GM23338 (cell line): ENCODE measurements around the gene SLC38A9. TPM values are rescaled to one million over a fixed set of nuclear protein-coding genes. Genes with fewer than 3 reads are reported as not detected.

Source experiments
- ATAC-seq: fragments of 200-7000 bp; cut with Tn5 transposase; 3 replicates; pipeline ENCODE4 v1.9.1; 2020
- DNase-seq: peaks from one replicate; pipeline ENCODE4 v3.0.0-alpha.2; 2015; ENCODE audit warnings: low spot score
- H2AFZ ChIP-seq: fragments of 200-600 bp; sonication (generic); 2 replicates; pipeline ENCODE4 v1.8.0; 2016; ENCODE audit warnings: antibody characterized with exemption, mild to moderate bottlenecking, moderate library complexity
- H3F3A ChIP-seq: fragments of 200-600 bp; sonication (generic); replicated peaks from 2 replicates; pipeline ENCODE4 v1.8.0; 2017; ENCODE audit warnings: antibody characterized with exemption, mixed run types, low read depth
- H3K27ac ChIP-seq: fragments of 200-600 bp; sonication (generic); 2 replicates; pipeline ENCODE4 v1.6.1; 2016; ENCODE audit warnings: low read depth
- H3K27me3 ChIP-seq: fragments of 200-600 bp; sonication (generic); 2 replicates; pipeline ENCODE4 v1.8.0; 2016; ENCODE audit warnings: mild to moderate bottlenecking, mixed run types, moderate library complexity; ENCODE audit not compliant: insufficient read depth
- H3K36me3 ChIP-seq: fragments of 200-600 bp; sonication (generic); 2 replicates; pipeline ENCODE4 v1.8.0; 2016; ENCODE audit warnings: mild to moderate bottlenecking; ENCODE audit not compliant: insufficient read depth
- H3K4me1 ChIP-seq: fragments of 200-600 bp; sonication (generic); 2 replicates; pipeline ENCODE4 v1.8.0; 2016; ENCODE audit warnings: mild to moderate bottlenecking, moderate library complexity; ENCODE audit not compliant: insufficient read depth
- H3K4me2 ChIP-seq: fragments of 200-600 bp; sonication (generic); 2 replicates; pipeline ENCODE4 v1.7.1; 2017; ENCODE audit warnings: mixed run types
- H3K4me3 ChIP-seq: fragments of 200-600 bp; sonication (generic); 2 replicates; pipeline ENCODE4 v1.6.1; 2016; ENCODE audit warnings: mixed run types
- H3K79me2 ChIP-seq: fragments of 200-600 bp; sonication (generic); replicated peaks from 2 replicates; pipeline ENCODE4 v1.8.0; 2017; ENCODE audit warnings: mild to moderate bottlenecking; ENCODE audit not compliant: insufficient read depth
- H3K9me2 ChIP-seq: fragments of 200-600 bp; sonication (generic); 2 replicates; pipeline ENCODE4 v1.8.0; 2017; ENCODE audit not compliant: insufficient read depth
- H4K20me1 ChIP-seq: fragments of 200-600 bp; sonication (generic); replicated peaks from 2 replicates; pipeline ENCODE4 v1.8.0; 2017; ENCODE audit warnings: mild to moderate bottlenecking; ENCODE audit not compliant: insufficient read depth
- H3K27ac Mint-ChIP-seq: 2 replicates; pipeline ENCODE4 v1.8.0; 2020; ENCODE audit warnings: inconsistent platforms, mild to moderate bottlenecking, moderate library complexity, mixed read lengths
- H3K27me3 Mint-ChIP-seq: 3 replicates; pipeline ENCODE4 v1.8.0; 2022; ENCODE audit warnings: low read depth, mild to moderate bottlenecking, moderate library complexity, mixed read lengths, inconsistent platforms; ENCODE audit not compliant: insufficient read depth, poor library complexity
- H3K36me3 Mint-ChIP-seq: 3 replicates; pipeline ENCODE4 v1.8.0; 2021; ENCODE audit warnings: low read depth, mild to moderate bottlenecking, inconsistent platforms, moderate library complexity, mixed read lengths
- H3K4me1 Mint-ChIP-seq: 3 replicates; pipeline ENCODE4 v1.8.0; 2020; ENCODE audit warnings: mild to moderate bottlenecking, inconsistent platforms, mixed read lengths
- H3K4me3 Mint-ChIP-seq: 3 replicates; pipeline ENCODE4 v1.8.0; 2021; ENCODE audit warnings: moderate library complexity, mild to moderate bottlenecking, inconsistent platforms, mixed read lengths
- H3K9me3 Mint-ChIP-seq: 3 replicates; pipeline ENCODE4 v1.8.0; 2020; ENCODE audit warnings: moderate library complexity, mild to moderate bottlenecking, inconsistent platforms, mixed read lengths
- CREB1 ChIP-seq: fragments of 250-450 bp; sonication (Bioruptor Pico); IDR thresholded peaks from 2 replicates; pipeline ENCODE4 v1.5.0; 2020; ENCODE audit warnings: low read depth, mild to moderate bottlenecking, moderate library complexity
- EZH2 ChIP-seq: fragments of 200-600 bp; sonication (generic); IDR thresholded peaks from one replicate; pipeline ENCODE4 v1.8.0; 2017; ENCODE audit warnings: antibody characterized with exemption, mild to moderate bottlenecking, low read depth; ENCODE audit not compliant: unreplicated experiment
- EZH2phosphoT487 ChIP-seq: fragments of 200-600 bp; sonication (generic); IDR thresholded peaks from one replicate; pipeline ENCODE4 v1.8.1; 2018; ENCODE audit warnings: antibody characterized with exemption; ENCODE audit not compliant: unreplicated experiment
- JUNB ChIP-seq: IDR thresholded peaks from one replicate; pipeline ENCODE4 v1.6.1; 2016; ENCODE audit warnings: antibody characterized with exemption; ENCODE audit not compliant: unreplicated experiment
- NANOG ChIP-seq: IDR thresholded peaks from 2 replicates; pipeline ENCODE4 v1.6.1; 2016; ENCODE audit warnings: antibody characterized with exemption, borderline replicate concordance
- POLR2AphosphoS5 ChIP-seq: IDR thresholded peaks from 2 replicates; pipeline ENCODE4 v1.6.1; 2016; ENCODE audit warnings: antibody characterized with exemption, low read depth
- STAT1 ChIP-seq: IDR thresholded peaks from one replicate; pipeline ENCODE4 v1.6.1; 2016; ENCODE audit warnings: antibody characterized with exemption; ENCODE audit not compliant: unreplicated experiment
- ZNF114 ChIP-seq: fragments of 250-450 bp; sonication (Bioruptor Pico); IDR thresholded peaks from 2 replicates; pipeline ENCODE4 v1.5.0; 2020; ENCODE audit warnings: mild to moderate bottlenecking, moderate library complexity
- ZNF331 ChIP-seq: fragments of 250-450 bp; sonication (Bioruptor Pico); IDR thresholded peaks from 2 replicates; pipeline ENCODE4 v1.5.0; 2020; ENCODE audit warnings: low read depth, mild to moderate bottlenecking, moderate library complexity
- polyA plus RNA-seq: library from polyadenylated mRNA; unstranded; fragments of >200 nt; fragmentation: Nextera tagmentation; extraction: Ambion mirVana; gene quantifications from 2 replicates; pipeline ENCODE4 v1.2.1, GENCODE V29; 2016
- total RNA-seq: library from RNA; depleted of rRNA; stranded (reverse); fragments of >200 nt; shearing (Covaris generic); gene quantifications from 2 replicates; pipeline ENCODE4 v1.2.3, GENCODE V29; 2014
- TF ChIP-seq, protein P1 (sequence below): IDR thresholded peaks from one replicate; pipeline ENCODE4 v1.6.1; 2018; ENCODE audit warnings: antibody characterized with exemption; ENCODE audit not compliant: unreplicated experiment
- TF ChIP-seq, protein P2 (sequence below), 2 experiments: fragments of 200-600 bp in 1 of 2; sonication (generic) in 1 of 2; conservative IDR thresholded peaks; 2 replicates each; pipeline versions ENCODE4 v1.5.1 to v1.6.1; 2016 to 2017; ENCODE audit warnings: antibody characterized with exemption in 2 of 2, low read depth in 2 of 2, mild to moderate bottlenecking in 2 of 2, moderate library complexity in 1 of 2
- TF ChIP-seq, protein P3 (sequence below): IDR thresholded peaks from 2 replicates; pipeline ENCODE4 v1.6.1; 2016; ENCODE audit warnings: antibody characterized with exemption
- TF ChIP-seq, protein P4 (sequence below): fragments of 250-450 bp; sonication (Bioruptor Pico); IDR thresholded peaks from 2 replicates; pipeline ENCODE4 v1.5.0; 2020; ENCODE audit warnings: mild to moderate bottlenecking, moderate library complexity

Gene SLC38A9
- total and polyA plus RNA-seq, 2 experiments from 2014 or later = 30.8 to 64.8 TPM

DNA sequence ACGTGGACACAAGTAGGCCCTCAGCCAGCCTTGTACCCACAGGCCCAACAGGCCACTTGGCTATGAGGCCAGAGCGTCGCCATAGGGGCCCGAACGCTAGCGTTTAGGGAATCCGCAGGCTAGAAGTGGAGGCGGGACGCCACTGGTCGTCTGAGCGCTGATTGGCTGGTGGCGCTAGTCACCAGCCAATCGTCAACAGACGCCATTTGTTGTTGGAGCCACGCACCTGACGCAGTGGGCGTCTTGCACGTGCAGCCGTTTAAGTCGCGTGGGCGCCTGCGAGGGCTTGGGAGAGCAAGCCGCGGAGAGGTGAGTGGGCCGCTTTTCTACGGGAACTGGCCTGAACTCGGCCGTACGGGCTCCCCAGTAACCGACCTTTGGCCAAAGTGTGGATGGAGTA is 25.7 kb upstream of the SLC38A9 start, which contains the start of gene DDX4:
Gene DDX4, plus strand, starts transcription at position 269 of the 400 bp plus-strand sequence. CDS start 903 bp downstream, outside the sequence.
- Mint-ChIP-seq H3K4me1 (peaks cover 2% of the 10 kb centered on the region; the same call in 2 of the 3 replicates), H3K27me3 (peaks cover 8% of the 10 kb centered on the region), H3K27ac (no peak within 1 kb of the TSS), H3K4me3 (no peak within 1 kb of the TSS), H3K9me3 (no peaks in the 10 kb centered on the region), H3K36me3 (no peaks in the 10 kb centered on the region)
- ATAC-seq (peak; percentile 40), DNase-seq (peak; percentile 33)
- Histone ChIP-seq H3K27ac (no peak within 1 kb of the TSS), H4K20me1 (no peaks in the 10 kb centered on the region), H3K79me2 (no peaks in the 10 kb centered on the region), H3K27me3 (no peaks in the 10 kb centered on the region), H3K4me2 (no peak within 1 kb of the TSS), H3K4me3 (no peak within 1 kb of the TSS), H3K36me3 (no peaks in the 10 kb centered on the region), H3K9me2 (no peaks in the 10 kb centered on the region), H3K4me1 (no peaks in the 10 kb centered on the region), H2AFZ (peak within 1 kb of the TSS; percentile 77; the same call in 1 of the 2 replicates), H3F3A (no peaks in the 10 kb centered on the region)
- TF ChIP-seq, protein P1, sequence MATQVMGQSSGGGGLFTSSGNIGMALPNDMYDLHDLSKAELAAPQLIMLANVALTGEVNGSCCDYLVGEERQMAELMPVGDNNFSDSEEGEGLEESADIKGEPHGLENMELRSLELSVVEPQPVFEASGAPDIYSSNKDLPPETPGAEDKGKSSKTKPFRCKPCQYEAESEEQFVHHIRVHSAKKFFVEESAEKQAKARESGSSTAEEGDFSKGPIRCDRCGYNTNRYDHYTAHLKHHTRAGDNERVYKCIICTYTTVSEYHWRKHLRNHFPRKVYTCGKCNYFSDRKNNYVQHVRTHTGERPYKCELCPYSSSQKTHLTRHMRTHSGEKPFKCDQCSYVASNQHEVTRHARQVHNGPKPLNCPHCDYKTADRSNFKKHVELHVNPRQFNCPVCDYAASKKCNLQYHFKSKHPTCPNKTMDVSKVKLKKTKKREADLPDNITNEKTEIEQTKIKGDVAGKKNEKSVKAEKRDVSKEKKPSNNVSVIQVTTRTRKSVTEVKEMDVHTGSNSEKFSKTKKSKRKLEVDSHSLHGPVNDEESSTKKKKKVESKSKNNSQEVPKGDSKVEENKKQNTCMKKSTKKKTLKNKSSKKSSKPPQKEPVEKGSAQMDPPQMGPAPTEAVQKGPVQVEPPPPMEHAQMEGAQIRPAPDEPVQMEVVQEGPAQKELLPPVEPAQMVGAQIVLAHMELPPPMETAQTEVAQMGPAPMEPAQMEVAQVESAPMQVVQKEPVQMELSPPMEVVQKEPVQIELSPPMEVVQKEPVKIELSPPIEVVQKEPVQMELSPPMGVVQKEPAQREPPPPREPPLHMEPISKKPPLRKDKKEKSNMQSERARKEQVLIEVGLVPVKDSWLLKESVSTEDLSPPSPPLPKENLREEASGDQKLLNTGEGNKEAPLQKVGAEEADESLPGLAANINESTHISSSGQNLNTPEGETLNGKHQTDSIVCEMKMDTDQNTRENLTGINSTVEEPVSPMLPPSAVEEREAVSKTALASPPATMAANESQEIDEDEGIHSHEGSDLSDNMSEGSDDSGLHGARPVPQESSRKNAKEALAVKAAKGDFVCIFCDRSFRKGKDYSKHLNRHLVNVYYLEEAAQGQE = no peak
- TF ChIP-seq CREB1 (CRISPR knock-in tag) (no peak), STAT1 (no peak), ZNF331 (no peak), POLR2AphosphoS5 (no peak), EZH2phosphoT487 (no peak), NANOG (no peak), EZH2 (no peak), JUNB (no peak), ZNF114 (CRISPR knock-in tag) (no peak)
- TF ChIP-seq, protein P2, sequence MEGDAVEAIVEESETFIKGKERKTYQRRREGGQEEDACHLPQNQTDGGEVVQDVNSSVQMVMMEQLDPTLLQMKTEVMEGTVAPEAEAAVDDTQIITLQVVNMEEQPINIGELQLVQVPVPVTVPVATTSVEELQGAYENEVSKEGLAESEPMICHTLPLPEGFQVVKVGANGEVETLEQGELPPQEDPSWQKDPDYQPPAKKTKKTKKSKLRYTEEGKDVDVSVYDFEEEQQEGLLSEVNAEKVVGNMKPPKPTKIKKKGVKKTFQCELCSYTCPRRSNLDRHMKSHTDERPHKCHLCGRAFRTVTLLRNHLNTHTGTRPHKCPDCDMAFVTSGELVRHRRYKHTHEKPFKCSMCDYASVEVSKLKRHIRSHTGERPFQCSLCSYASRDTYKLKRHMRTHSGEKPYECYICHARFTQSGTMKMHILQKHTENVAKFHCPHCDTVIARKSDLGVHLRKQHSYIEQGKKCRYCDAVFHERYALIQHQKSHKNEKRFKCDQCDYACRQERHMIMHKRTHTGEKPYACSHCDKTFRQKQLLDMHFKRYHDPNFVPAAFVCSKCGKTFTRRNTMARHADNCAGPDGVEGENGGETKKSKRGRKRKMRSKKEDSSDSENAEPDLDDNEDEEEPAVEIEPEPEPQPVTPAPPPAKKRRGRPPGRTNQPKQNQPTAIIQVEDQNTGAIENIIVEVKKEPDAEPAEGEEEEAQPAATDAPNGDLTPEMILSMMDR (conservative IDR thresholded peaks at IDR 0.05; ENCODE audit: low read depth in 2 of 2) = no peak
- TF ChIP-seq, protein P3, sequence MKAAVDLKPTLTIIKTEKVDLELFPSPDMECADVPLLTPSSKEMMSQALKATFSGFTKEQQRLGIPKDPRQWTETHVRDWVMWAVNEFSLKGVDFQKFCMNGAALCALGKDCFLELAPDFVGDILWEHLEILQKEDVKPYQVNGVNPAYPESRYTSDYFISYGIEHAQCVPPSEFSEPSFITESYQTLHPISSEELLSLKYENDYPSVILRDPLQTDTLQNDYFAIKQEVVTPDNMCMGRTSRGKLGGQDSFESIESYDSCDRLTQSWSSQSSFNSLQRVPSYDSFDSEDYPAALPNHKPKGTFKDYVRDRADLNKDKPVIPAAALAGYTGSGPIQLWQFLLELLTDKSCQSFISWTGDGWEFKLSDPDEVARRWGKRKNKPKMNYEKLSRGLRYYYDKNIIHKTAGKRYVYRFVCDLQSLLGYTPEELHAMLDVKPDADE = no peak
- TF ChIP-seq, protein P4, sequence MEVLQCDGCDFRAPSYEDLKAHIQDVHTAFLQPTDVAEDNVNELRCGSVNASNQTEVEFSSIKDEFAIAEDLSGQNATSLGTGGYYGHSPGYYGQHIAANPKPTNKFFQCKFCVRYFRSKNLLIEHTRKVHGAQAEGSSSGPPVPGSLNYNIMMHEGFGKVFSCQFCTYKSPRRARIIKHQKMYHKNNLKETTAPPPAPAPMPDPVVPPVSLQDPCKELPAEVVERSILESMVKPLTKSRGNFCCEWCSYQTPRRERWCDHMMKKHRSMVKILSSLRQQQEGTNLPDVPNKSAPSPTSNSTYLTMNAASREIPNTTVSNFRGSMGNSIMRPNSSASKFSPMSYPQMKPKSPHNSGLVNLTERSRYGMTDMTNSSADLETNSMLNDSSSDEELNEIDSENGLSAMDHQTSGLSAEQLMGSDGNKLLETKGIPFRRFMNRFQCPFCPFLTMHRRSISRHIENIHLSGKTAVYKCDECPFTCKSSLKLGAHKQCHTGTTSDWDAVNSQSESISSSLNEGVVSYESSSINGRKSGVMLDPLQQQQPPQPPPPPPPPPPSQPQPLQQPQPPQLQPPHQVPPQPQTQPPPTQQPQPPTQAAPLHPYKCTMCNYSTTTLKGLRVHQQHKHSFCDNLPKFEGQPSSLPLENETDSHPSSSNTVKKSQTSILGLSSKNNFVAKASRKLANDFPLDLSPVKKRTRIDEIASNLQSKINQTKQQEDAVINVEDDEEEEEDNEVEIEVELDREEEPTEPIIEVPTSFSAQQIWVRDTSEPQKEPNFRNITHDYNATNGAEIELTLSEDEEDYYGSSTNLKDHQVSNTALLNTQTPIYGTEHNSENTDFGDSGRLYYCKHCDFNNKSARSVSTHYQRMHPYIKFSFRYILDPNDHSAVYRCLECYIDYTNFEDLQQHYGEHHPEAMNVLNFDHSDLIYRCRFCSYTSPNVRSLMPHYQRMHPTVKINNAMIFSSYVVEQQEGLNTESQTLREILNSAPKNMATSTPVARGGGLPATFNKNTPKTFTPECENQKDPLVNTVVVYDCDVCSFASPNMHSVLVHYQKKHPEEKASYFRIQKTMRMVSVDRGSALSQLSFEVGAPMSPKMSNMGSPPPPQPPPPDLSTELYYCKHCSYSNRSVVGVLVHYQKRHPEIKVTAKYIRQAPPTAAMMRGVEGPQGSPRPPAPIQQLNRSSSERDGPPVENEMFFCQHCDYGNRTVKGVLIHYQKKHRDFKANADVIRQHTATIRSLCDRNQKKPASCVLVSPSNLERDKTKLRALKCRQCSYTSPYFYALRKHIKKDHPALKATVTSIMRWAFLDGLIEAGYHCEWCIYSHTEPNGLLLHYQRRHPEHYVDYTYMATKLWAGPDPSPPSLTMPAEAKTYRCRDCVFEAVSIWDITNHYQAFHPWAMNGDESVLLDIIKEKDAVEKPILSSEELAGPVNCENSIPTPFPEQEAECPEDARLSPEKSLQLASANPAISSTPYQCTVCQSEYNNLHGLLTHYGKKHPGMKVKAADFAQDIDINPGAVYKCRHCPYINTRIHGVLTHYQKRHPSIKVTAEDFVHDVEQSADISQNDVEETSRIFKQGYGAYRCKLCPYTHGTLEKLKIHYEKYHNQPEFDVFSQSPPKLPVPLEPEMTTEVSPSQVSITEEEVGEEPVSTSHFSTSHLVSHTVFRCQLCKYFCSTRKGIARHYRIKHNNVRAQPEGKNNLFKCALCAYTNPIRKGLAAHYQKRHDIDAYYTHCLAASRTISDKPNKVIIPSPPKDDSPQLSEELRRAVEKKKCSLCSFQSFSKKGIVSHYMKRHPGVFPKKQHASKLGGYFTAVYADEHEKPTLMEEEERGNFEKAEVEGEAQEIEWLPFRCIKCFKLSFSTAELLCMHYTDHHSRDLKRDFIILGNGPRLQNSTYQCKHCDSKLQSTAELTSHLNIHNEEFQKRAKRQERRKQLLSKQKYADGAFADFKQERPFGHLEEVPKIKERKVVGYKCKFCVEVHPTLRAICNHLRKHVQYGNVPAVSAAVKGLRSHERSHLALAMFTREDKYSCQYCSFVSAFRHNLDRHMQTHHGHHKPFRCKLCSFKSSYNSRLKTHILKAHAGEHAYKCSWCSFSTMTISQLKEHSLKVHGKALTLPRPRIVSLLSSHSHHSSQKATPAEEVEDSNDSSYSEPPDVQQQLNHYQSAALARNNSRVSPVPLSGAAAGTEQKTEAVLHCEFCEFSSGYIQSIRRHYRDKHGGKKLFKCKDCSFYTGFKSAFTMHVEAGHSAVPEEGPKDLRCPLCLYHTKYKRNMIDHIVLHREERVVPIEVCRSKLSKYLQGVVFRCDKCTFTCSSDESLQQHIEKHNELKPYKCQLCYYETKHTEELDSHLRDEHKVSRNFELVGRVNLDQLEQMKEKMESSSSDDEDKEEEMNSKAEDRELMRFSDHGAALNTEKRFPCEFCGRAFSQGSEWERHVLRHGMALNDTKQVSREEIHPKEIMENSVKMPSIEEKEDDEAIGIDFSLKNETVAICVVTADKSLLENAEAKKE (CRISPR knock-in tag) = no peak
